H1 (cell line): ENCODE measurements around the gene ABCB11. TPM values are rescaled to one million over a fixed set of nuclear protein-coding genes. Genes with fewer than 3 reads are reported as not detected.

Experiments
- EP300 ChIP-seq, 2 experiments: IDR thresholded peaks; 1 replicate in 1 of 2; 2 replicates in 1 of 2; pipeline ENCODE4 v1.6.1; 2011 to 2012; ENCODE audit warnings: low read depth in 2 of 2, low read length in 2 of 2, mild to moderate bottlenecking in 2 of 2, borderline replicate concordance in 1 of 2, inconsistent platforms in 1 of 2, moderate library complexity in 1 of 2
- HDAC2 ChIP-seq, 2 experiments: fragments of 300-600 bp in 1 of 2; sonication (generic) in 1 of 2; IDR thresholded peaks; 2 replicates each; pipeline ENCODE4 v1.6.1; 2011 to 2012; ENCODE audit warnings: low read depth in 2 of 2, low read length in 2 of 2, mild to moderate bottlenecking in 2 of 2, moderate library complexity in 2 of 2, borderline replicate concordance in 1 of 2, inconsistent platforms in 1 of 2
- RNF2 ChIP-seq: fragments of 200-900, 300-1000 bp; sonication (generic); IDR thresholded peaks from 2 replicates; pipeline ENCODE4 v1.7.1; 2016; ENCODE audit warnings: borderline replicate concordance, low read depth, mild to moderate bottlenecking, antibody characterized with exemption, low read length; ENCODE audit not compliant: poor library complexity, severe bottlenecking; ENCODE audit errors: missing control alignments
- SP1 ChIP-seq: IDR thresholded peaks from 2 replicates; pipeline ENCODE4 v1.6.1; 2011; ENCODE audit warnings: low read depth, low read length
- SRF ChIP-seq: IDR thresholded peaks from 2 replicates; pipeline ENCODE4 v1.6.1; 2011; ENCODE audit warnings: mild to moderate bottlenecking, low read depth, low read length, moderate library complexity
- polyA plus RNA-seq, 7 experiments: library from polyadenylated mRNA; depleted of rRNA in 3 of 7; stranded (reverse) in 5 of 7; unstranded in 2 of 7; fragments of >200 nt in 5 of 7; fragments of 200-250 nt in 2 of 7; gene quantifications; 1 replicate in 5 of 7; 2 replicates in 1 of 7; 4 replicates in 1 of 7; pipeline versions ENCODE4 v1.2.1 to v1.2.3, GENCODE V29; 2011 to 2013; ENCODE audit warnings: missing spikeins in 2 of 7, mixed read lengths in 2 of 7
- total RNA-seq: library from RNA; stranded (reverse); fragmentation: NEBNext Ultra II Directional; extraction: Animal tissue kit (Norgen Biotek cat#: 25700); gene quantifications from 2 replicates; pipeline ENCODE4 v1.2.1, GENCODE V29; 2021
- TF ChIP-seq, protein P1 (sequence below): IDR thresholded peaks from 2 replicates; pipeline ENCODE4 v1.6.1; 2012; ENCODE audit warnings: inconsistent platforms
- TF ChIP-seq, protein P2 (sequence below): IDR thresholded peaks from 2 replicates; pipeline ENCODE4 v1.6.1; 2011; ENCODE audit warnings: low read depth, mild to moderate bottlenecking, low read length; ENCODE audit not compliant: insufficient read depth

ABCB11 gene
- total and polyA plus RNA-seq, 2 of the 8 experiments (the other 6 are each of a cell fraction or from before 2014, with no cell fraction given), result not detected

GRCh38 chr2:168971261-168971660 is 59.9 kb downstream of the ABCB11 start (continued):
- TF ChIP-seq SRF (no peak), SP1 (no peak), EP300 (IDR thresholded peaks at IDR 0.05; ENCODE audit: borderline replicate concordance in 1 of 2, low read depth in 2 of 2, low read length in 2 of 2) (no peak), RNF2 (no peak), HDAC2 (IDR thresholded peaks at IDR 0.05; ENCODE audit: borderline replicate concordance in 1 of 2, low read depth in 2 of 2, low read length in 2 of 2) (no peak)
- TF ChIP-seq, protein P1, sequence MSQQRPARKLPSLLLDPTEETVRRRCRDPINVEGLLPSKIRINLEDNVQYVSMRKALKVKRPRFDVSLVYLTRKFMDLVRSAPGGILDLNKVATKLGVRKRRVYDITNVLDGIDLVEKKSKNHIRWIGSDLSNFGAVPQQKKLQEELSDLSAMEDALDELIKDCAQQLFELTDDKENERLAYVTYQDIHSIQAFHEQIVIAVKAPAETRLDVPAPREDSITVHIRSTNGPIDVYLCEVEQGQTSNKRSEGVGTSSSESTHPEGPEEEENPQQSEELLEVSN, result no peak
- TF ChIP-seq, protein P2, sequence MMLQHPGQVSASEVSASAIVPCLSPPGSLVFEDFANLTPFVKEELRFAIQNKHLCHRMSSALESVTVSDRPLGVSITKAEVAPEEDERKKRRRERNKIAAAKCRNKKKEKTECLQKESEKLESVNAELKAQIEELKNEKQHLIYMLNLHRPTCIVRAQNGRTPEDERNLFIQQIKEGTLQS, result no peak
- TF ChIP-seq, all 59 proteins: peak for 0
